HFFc6 (cell line): Measurements from ENCODE around the gene ATP8A2. TPM values are rescaled to one million over a fixed set of nuclear protein-coding genes. Genes with fewer than 3 reads are reported as not detected.

Experiments used
- DNase-seq: peaks from one replicate; pipeline ENCODE4 v3.0.0-alpha.2; 2018
- H3K27ac Mint-ChIP-seq: 2 replicates; pipeline ENCODE4 v1.8.0; 2020; ENCODE audit warnings: mild to moderate bottlenecking, mixed read lengths
- H3K27me3 Mint-ChIP-seq: 2 replicates; pipeline ENCODE4 v1.8.0; 2021; ENCODE audit warnings: mild to moderate bottlenecking, moderate library complexity, mixed read lengths; ENCODE audit not compliant: insufficient read depth
- H3K36me3 Mint-ChIP-seq: 2 replicates; pipeline ENCODE4 v1.8.0; 2021; ENCODE audit warnings: low read depth, mixed read lengths
- H3K4me1 Mint-ChIP-seq: 2 replicates; pipeline ENCODE4 v1.8.0; 2020; ENCODE audit warnings: low read depth, mixed read lengths
- H3K4me3 Mint-ChIP-seq: 2 replicates; pipeline ENCODE4 v1.8.0; 2020; ENCODE audit warnings: mild to moderate bottlenecking, moderate library complexity, mixed read lengths
- H3K9me3 Mint-ChIP-seq: 2 replicates; pipeline ENCODE4 v1.8.0; 2020; ENCODE audit warnings: mild to moderate bottlenecking, mixed read lengths
- total RNA-seq, 6 experiments: library from RNA; stranded (reverse); fragmentation: NEBNext Ultra II Directional; extraction: Animal tissue kit (Norgen Biotek cat#: 25700); gene quantifications; 2 replicates in 1 of 6; 3 replicates in 5 of 6; pipeline ENCODE4 v1.2.3, GENCODE V29; 2021
- TF ChIP-seq, protein P1 (sequence below): fragments of 200-600 bp; sonication (generic); IDR thresholded peaks from 2 replicates; pipeline ENCODE4 v1.5.0; 2021; ENCODE audit warnings: antibody characterized with exemption, mild to moderate bottlenecking

Gene ATP8A2
- total RNA-seq, 6 experiments from 2014 or later, result 0.02 TPM; not detected in 5

DNA sequence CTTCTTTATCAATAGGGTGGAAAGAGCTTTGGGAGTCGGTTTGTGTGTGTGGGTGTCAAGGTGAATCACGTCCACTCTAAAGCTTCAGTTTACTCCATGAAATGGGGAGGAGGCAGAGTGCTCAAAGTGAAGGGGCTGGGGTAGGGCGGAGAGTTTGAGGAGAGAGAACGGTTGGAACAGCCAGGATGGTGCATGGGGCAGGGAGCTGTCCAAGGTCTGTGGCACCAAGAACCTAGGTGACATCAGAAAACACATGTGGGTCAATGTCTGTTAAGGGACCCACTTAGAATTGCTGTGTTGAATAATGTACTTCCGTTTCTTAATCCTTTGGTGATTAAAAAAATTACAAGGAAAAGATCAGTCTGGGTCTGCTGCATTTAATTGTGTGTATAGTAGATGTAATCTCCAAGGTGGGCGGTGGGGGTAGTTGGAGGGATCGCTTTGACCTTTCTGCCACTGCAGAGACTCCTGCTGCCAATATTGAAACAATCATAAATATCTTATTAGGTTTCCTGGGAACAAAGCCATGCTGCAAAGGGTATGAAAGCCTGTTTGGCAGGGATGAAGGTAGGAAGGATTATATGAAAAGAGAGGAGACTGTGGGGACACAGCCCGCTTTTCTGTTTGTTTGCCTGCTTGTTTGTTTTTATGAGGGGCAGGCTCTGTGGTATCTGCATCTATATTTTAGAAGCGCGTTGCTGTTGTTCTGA, 122.3 kb downstream of the ATP8A2 start:
- TF ChIP-seq, protein P1, sequence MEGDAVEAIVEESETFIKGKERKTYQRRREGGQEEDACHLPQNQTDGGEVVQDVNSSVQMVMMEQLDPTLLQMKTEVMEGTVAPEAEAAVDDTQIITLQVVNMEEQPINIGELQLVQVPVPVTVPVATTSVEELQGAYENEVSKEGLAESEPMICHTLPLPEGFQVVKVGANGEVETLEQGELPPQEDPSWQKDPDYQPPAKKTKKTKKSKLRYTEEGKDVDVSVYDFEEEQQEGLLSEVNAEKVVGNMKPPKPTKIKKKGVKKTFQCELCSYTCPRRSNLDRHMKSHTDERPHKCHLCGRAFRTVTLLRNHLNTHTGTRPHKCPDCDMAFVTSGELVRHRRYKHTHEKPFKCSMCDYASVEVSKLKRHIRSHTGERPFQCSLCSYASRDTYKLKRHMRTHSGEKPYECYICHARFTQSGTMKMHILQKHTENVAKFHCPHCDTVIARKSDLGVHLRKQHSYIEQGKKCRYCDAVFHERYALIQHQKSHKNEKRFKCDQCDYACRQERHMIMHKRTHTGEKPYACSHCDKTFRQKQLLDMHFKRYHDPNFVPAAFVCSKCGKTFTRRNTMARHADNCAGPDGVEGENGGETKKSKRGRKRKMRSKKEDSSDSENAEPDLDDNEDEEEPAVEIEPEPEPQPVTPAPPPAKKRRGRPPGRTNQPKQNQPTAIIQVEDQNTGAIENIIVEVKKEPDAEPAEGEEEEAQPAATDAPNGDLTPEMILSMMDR, result no peak
- H3K9me3 Mint-ChIP-seq, result peaks cover 39% of the 10 kb centered on the region
- DNase-seq, result no peak
- H3K27me3 Mint-ChIP-seq, result no peaks in the 10 kb centered on the region; the same call in 1 of the 2 replicates
- H3K36me3 Mint-ChIP-seq, result no peaks in the 10 kb centered on the region
- H3K4me1 Mint-ChIP-seq, result no peaks in the 10 kb centered on the region
- no peak overlapping the region for H3K27ac Mint-ChIP-seq
- no peak overlapping the region for H3K4me3 Mint-ChIP-seq

DNA sequence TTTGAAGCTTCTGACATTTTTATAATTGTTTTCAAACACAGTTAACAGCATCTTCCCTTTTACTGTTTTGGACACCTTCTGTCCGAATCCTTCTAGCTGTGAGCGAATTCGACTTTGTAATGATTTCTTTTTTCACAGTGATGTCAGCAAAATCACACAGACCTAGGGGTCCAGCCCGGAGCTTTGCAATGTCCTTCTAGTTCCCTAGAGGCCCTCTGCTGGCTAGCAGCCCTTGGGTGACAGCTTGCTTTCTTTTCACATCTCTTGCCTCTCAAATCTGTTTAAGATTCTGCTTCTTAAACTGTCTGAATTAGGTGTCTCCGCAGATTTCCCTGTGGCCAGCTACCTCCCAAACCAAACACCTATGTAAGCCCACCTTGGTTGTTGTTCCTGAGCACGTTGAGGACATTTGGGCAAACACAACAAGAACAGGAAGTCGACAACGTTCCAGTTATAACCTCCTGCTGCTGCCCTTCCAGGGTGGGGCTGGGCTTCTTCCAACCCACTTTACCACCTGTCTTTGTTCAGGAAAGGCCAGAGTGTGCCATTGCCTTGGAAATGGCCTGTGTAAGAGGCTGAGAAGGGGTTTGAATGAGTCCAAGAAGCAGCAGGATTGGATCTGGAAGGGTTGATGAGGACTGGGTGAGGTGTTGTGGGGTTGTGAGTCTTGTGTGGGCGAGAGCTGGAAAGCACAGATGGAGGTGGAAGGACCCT, 123.1 kb downstream of the ATP8A2 start:
- H3K27ac Mint-ChIP-seq, result no peak overlapping the region
- no peak for DNase-seq
- TF ChIP-seq, protein P1, result no peak
- H3K27me3 Mint-ChIP-seq, result no peaks in the 10 kb centered on the region; the same call in 1 of the 2 replicates
- H3K9me3 Mint-ChIP-seq, result peaks cover 31% of the 10 kb centered on the region
- H3K36me3 Mint-ChIP-seq, result no peaks in the 10 kb centered on the region
- H3K4me1 Mint-ChIP-seq, result no peaks in the 10 kb centered on the region
- no peak overlapping the region for H3K4me3 Mint-ChIP-seq

DNA sequence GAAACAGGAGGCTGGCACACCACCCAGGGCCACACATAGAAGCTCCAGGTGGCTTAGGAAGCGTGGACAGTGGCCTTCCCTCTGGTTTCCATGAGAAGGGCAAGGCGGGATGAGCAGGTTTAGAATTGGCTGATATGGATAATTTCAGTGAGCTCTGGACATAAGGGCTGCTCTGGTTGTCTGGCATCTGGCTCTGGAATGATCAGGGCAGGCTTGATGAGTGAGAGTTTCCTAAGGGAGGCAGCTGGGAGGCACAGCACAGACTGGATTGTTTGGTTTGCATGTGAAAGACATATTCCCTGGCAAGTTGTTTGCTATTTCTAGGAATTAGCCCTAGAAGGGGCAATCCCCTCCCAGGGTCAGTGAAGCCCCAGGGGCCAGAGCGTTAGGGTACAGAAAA, 129.5 kb downstream of the ATP8A2 start:
- Mint-ChIP-seq H3K27ac (no peak overlapping the region), H3K4me1 (no peaks in the 10 kb centered on the region), H3K9me3 (peaks cover 30% of the 10 kb centered on the region), H3K36me3 (no peaks in the 10 kb centered on the region), H3K4me3 (no peak overlapping the region), H3K27me3 (no peaks in the 10 kb centered on the region)
- TF ChIP-seq, protein P1, result no peak
- no peak for DNase-seq

DNA sequence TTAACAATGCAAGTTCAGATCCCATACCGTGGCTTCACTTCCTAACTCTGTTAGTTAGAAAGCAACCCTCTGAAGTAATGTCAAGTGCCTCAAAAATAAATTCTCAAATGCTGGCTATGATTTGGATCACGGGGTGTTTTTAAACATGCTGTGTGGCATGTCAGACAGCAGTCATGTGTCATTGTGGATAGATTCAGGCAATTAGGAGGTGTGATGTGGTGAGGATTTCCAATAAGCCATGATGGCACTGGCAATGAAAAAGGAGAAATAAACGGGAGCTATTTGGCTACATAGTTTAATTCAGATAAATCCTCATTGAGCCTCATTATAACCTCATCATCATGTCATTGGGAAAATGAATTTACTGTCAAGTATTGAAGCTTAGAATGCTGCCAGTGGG, 130.3 kb downstream of the ATP8A2 start:
- TF ChIP-seq, protein P1, result no peak
- DNase-seq, result no peak
- no peak overlapping the region for H3K27ac Mint-ChIP-seq
- no peaks in the 10 kb centered on the region for H3K4me1 Mint-ChIP-seq
- H3K27me3 Mint-ChIP-seq, result no peaks in the 10 kb centered on the region
- no peaks in the 10 kb centered on the region for H3K36me3 Mint-ChIP-seq
- peaks cover 27% of the 10 kb centered on the region for H3K9me3 Mint-ChIP-seq
- no peak overlapping the region for H3K4me3 Mint-ChIP-seq

DNA sequence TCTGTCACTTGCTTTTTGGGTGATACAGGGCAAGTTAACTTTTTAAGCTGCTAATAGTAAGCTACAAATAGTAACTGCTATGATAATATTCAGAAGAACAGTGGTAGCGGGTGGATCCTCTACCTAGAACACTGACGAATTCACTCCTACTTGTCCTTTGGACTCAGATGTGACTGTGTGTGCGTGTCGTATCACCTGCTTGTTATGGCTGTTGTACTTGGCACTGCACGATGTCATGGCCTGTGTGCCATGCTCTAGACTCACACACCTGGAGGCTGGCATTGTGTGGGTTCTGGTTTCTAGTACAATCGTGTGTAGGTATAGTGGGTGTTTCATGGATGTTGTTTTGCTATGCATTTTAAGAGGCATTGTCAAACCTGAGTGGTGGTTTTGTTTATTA, 130.8 kb downstream of the ATP8A2 start:
- Mint-ChIP-seq H3K27ac (no peak overlapping the region), H3K9me3 (peaks cover 27% of the 10 kb centered on the region), H3K36me3 (no peaks in the 10 kb centered on the region), H3K4me1 (no peaks in the 10 kb centered on the region), H3K27me3 (no peaks in the 10 kb centered on the region), H3K4me3 (no peak overlapping the region)
- no peak for DNase-seq
- TF ChIP-seq, protein P1, result no peak
